H9 (cell line): ENCODE measurements around the gene TLR5. TPM values are rescaled to one million over a fixed set of nuclear protein-coding genes. Genes with fewer than 3 reads are reported as not detected.

Experiments used
- DNase-seq: peaks from one replicate; pipeline ENCODE4 v3.0.0-alpha.2; 2017
- H2AFZ ChIP-seq: one replicate; pipeline ENCODE4 v1.6.1; 2013; ENCODE audit warnings: mild to moderate bottlenecking, low read length, control low read depth, moderate library complexity
- H2AK5ac ChIP-seq: 2 replicates; pipeline ENCODE4 v1.6.1; 2013; ENCODE audit warnings: low read length, control low read depth, mixed read lengths; ENCODE audit not compliant: insufficient read length
- H2BK120ac ChIP-seq: one replicate; pipeline ENCODE4 v1.6.1; 2013; ENCODE audit warnings: low read depth, mild to moderate bottlenecking, low read length, control low read depth, inconsistent platforms; ENCODE audit not compliant: poor library complexity, severe bottlenecking
- H2BK12ac ChIP-seq: 2 replicates; pipeline ENCODE4 v1.6.1; 2013; ENCODE audit warnings: low read length, control low read depth, mixed read lengths, low read depth; ENCODE audit not compliant: insufficient read length
- H2BK15ac ChIP-seq: 2 replicates; pipeline ENCODE4 v1.6.1; 2013; ENCODE audit warnings: low read depth, low read length, control low read depth
- H2BK20ac ChIP-seq: one replicate; pipeline ENCODE4 v1.6.1; 2013; ENCODE audit warnings: low read depth, mild to moderate bottlenecking, low read length, control low read depth, inconsistent platforms; ENCODE audit not compliant: poor library complexity, severe bottlenecking
- H2BK5ac ChIP-seq: 2 replicates; pipeline ENCODE4 v1.6.1; 2013; ENCODE audit warnings: low read length, control low read depth, mixed read lengths; ENCODE audit not compliant: insufficient read length
- H3K14ac ChIP-seq: 2 replicates; pipeline ENCODE4 v1.6.1; 2013; ENCODE audit warnings: low read length, control low read depth; ENCODE audit not compliant: insufficient read depth
- H3K18ac ChIP-seq: 2 replicates; pipeline ENCODE4 v1.6.1; 2013; ENCODE audit warnings: low read depth, mild to moderate bottlenecking, mixed read lengths, low read length, control low read depth; ENCODE audit not compliant: insufficient read length
- H3K23ac ChIP-seq: 2 replicates; pipeline ENCODE4 v1.6.1; 2013; ENCODE audit warnings: low read length, control low read depth, mixed read lengths, low read depth; ENCODE audit not compliant: insufficient read length
- H3K23me2 ChIP-seq: 2 replicates; pipeline ENCODE4 v1.6.1; 2013; ENCODE audit warnings: low read depth, mild to moderate bottlenecking, mixed read lengths, low read length, control low read depth; ENCODE audit not compliant: insufficient read length, poor library complexity, severe bottlenecking
- H3K27ac ChIP-seq: 2 replicates; pipeline ENCODE4 v1.5.1; 2013; ENCODE audit warnings: low read length, control low read depth, mixed read lengths, low read depth; ENCODE audit not compliant: insufficient read length
- H3K27me3 ChIP-seq: 2 replicates; pipeline ENCODE4 v1.6.1; 2013; ENCODE audit warnings: low read length, control low read depth, inconsistent platforms; ENCODE audit not compliant: insufficient read depth
- H3K4ac ChIP-seq: 2 replicates; pipeline ENCODE4 v1.6.1; 2013; ENCODE audit warnings: low read depth, mild to moderate bottlenecking, control low read depth, inconsistent platforms, low read length, moderate library complexity
- H3K4me1 ChIP-seq: 2 replicates; pipeline ENCODE4 v1.6.1; 2013; ENCODE audit warnings: low read length, control low read depth, inconsistent platforms; ENCODE audit not compliant: insufficient read depth
- H3K4me2 ChIP-seq: 2 replicates; pipeline ENCODE4 v1.6.1; 2013; ENCODE audit warnings: low read length, control low read depth, mixed read lengths; ENCODE audit not compliant: insufficient read length, insufficient read depth
- H3K56ac ChIP-seq: 2 replicates; pipeline ENCODE4 v1.6.1; 2013; ENCODE audit warnings: low read depth, mild to moderate bottlenecking, mixed read lengths, low read length, control low read depth; ENCODE audit not compliant: insufficient read length
- H3K79me1 ChIP-seq: 2 replicates; pipeline ENCODE4 v1.6.1; 2013; ENCODE audit warnings: low read depth, mild to moderate bottlenecking, moderate library complexity, low read length, control low read depth, inconsistent platforms; ENCODE audit not compliant: insufficient read depth, poor library complexity, severe bottlenecking
- H3K79me2 ChIP-seq: 2 replicates; pipeline ENCODE4 v1.6.1; 2013; ENCODE audit warnings: low read length, control low read depth, inconsistent platforms; ENCODE audit not compliant: insufficient read depth
- H3K9ac ChIP-seq: 2 replicates; pipeline ENCODE4 v1.6.1; 2013; ENCODE audit warnings: low read length, control low read depth, mixed read lengths; ENCODE audit not compliant: insufficient read length; ENCODE audit errors: extremely low read depth
- H3K9me3 ChIP-seq: one replicate; pipeline ENCODE4 v1.6.1; 2013; ENCODE audit warnings: low read depth, low read length, inconsistent platforms; ENCODE audit not compliant: control insufficient read depth
- H3T11ph ChIP-seq: one replicate; pipeline ENCODE4 v1.6.1; 2013; ENCODE audit warnings: mild to moderate bottlenecking, low read length, control low read depth, inconsistent platforms
- H4K20me1 ChIP-seq: one replicate; pipeline ENCODE4 v1.6.1; 2013; ENCODE audit not compliant: control insufficient read depth, insufficient read length, insufficient read depth
- H4K5ac ChIP-seq: 2 replicates; pipeline ENCODE4 v1.6.1; 2013; ENCODE audit warnings: low read depth, mild to moderate bottlenecking, mixed read lengths, low read length, control low read depth; ENCODE audit not compliant: insufficient read length
- H4K8ac ChIP-seq: replicated peaks from 2 replicates; pipeline ENCODE4 v1.6.1; 2013; ENCODE audit warnings: low read length, control low read depth, mixed read lengths, low read depth; ENCODE audit not compliant: insufficient read length
- H4K91ac ChIP-seq: 2 replicates; pipeline ENCODE4 v1.6.1; 2013; ENCODE audit warnings: low read depth, mild to moderate bottlenecking, moderate library complexity, mixed read lengths, low read length, control low read depth; ENCODE audit not compliant: insufficient read length
- H3K27ac Mint-ChIP-seq, 3 experiments: 2 replicates in 2 of 3; 3 replicates in 1 of 3; pipeline ENCODE4 v1.8.0; 2020 to 2021; ENCODE audit warnings: mixed read lengths in 3 of 3, mild to moderate bottlenecking in 1 of 3, moderate library complexity in 1 of 3
- H3K27me3 Mint-ChIP-seq: 2 replicates; pipeline ENCODE4 v1.8.0; 2021; ENCODE audit warnings: low read depth, mild to moderate bottlenecking, moderate library complexity, mixed read lengths
- H3K36me3 Mint-ChIP-seq, 3 experiments: 2 replicates in 2 of 3; 3 replicates in 1 of 3; pipeline ENCODE4 v1.8.0; 2020 to 2021; ENCODE audit warnings: low read depth in 3 of 3, mixed read lengths in 3 of 3; ENCODE audit not compliant: insufficient read depth in 1 of 3
- H3K4me1 Mint-ChIP-seq, 2 experiments: 2 replicates each; pipeline ENCODE4 v1.8.0; 2020; ENCODE audit warnings: mixed read lengths in 2 of 2
- H3K4me3 Mint-ChIP-seq, 2 experiments: 2 replicates in 1 of 2; 3 replicates in 1 of 2; pipeline ENCODE4 v1.8.0; 2020 to 2021; ENCODE audit warnings: mild to moderate bottlenecking in 2 of 2, mixed read lengths in 2 of 2, moderate library complexity in 1 of 2
- H3K9me3 Mint-ChIP-seq, 2 experiments: 2 replicates in 1 of 2; 3 replicates in 1 of 2; pipeline ENCODE4 v1.8.0; 2020; ENCODE audit warnings: mild to moderate bottlenecking in 2 of 2, mixed read lengths in 2 of 2, moderate library complexity in 1 of 2
- WGBS: extraction: QIAGEN DNeasy Blood & Tissue Kit; methylation state at CpG from one replicate; pipeline ENCODE4 v1.1.7; 2013; ENCODE audit warnings: missing lambda C conversion rate, low lambda C conversion rate, mixed read lengths; ENCODE audit not compliant: insufficient read length; ENCODE audit errors: extremely low coverage; 5-methylcytosine and 5-hydroxymethylcytosine counted together
- total RNA-seq: library from RNA; stranded (reverse); gene quantifications from 2 replicates; pipeline ENCODE4 v1.2.1, GENCODE V29; 2021
- TF ChIP-seq, protein P1 (sequence below): fragments of 200-600 bp; sonication (generic); conservative IDR thresholded peaks from 3 replicates; pipeline ENCODE4 v1.8.0; 2021; ENCODE audit warnings: antibody characterized with exemption, mild to moderate bottlenecking

The TLR5 gene
- total RNA-seq, 1 experiment from 2014 or later: not detected

DNA sequence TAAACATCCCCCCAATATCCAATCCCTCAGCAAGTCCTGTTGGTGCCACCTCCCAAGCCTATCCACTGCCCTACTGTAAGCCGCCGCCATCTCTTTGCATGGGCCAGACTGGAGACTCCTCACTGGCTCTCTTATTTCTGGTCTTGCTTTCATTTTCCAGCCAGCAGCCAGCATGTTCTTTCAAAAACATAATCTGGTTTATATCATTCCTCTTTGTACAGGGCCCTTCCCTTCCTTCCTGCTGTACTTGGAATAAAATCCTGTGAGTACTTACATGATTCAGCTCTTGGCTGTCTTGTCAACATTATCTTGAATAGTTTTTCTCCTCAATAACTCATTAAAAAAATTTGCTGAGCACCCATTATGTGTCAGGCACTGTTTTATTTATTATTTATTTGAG lies 28.2 kb downstream of the TLR5 start:
- Histone ChIP-seq H3K79me1 (no peaks in the 10 kb centered on the region), H3K4ac (no peak overlapping the region), H3K9ac (no peak overlapping the region), H2AFZ (no peak overlapping the region), H3K27ac (no peak overlapping the region), H3K9me3 (no peaks in the 10 kb centered on the region), H4K20me1 (no peaks in the 10 kb centered on the region), H3K4me1 (no peaks in the 10 kb centered on the region; the same call in 1 of the 2 replicates), H3K79me2 (no peaks in the 10 kb centered on the region), H2BK15ac (no peak overlapping the region), H2BK20ac (no peak overlapping the region), H3K4me2 (no peak overlapping the region), H4K91ac (no peak overlapping the region), H4K8ac (no peak overlapping the region), H3K14ac (no peak overlapping the region), H2BK120ac (no peak overlapping the region), H3K23me2 (no peaks in the 10 kb centered on the region), H3T11ph (no peak overlapping the region), H3K23ac (no peak overlapping the region), H3K18ac (no peak overlapping the region), H2BK12ac (no peak overlapping the region), H4K5ac (no peak overlapping the region), H2BK5ac (no peak overlapping the region), H3K56ac (no peak overlapping the region), H2AK5ac (no peak overlapping the region), H3K27me3 (no peaks in the 10 kb centered on the region)
- TF ChIP-seq, protein P1, sequence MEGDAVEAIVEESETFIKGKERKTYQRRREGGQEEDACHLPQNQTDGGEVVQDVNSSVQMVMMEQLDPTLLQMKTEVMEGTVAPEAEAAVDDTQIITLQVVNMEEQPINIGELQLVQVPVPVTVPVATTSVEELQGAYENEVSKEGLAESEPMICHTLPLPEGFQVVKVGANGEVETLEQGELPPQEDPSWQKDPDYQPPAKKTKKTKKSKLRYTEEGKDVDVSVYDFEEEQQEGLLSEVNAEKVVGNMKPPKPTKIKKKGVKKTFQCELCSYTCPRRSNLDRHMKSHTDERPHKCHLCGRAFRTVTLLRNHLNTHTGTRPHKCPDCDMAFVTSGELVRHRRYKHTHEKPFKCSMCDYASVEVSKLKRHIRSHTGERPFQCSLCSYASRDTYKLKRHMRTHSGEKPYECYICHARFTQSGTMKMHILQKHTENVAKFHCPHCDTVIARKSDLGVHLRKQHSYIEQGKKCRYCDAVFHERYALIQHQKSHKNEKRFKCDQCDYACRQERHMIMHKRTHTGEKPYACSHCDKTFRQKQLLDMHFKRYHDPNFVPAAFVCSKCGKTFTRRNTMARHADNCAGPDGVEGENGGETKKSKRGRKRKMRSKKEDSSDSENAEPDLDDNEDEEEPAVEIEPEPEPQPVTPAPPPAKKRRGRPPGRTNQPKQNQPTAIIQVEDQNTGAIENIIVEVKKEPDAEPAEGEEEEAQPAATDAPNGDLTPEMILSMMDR: no peak
- Mint-ChIP-seq H3K27ac (no peak overlapping the region), H3K4me1 (peaks cover 8 to 9% of the 10 kb centered on the region in 2 experiments), H3K4me3 (no peak overlapping the region), H3K27me3 (0 out of 2 replicates have a peak, but pooled peaks cover 2% of the 10 kb centered on the region), H3K9me3 (no peaks in the 10 kb centered on the region; a peak in 1 of 5 replicates), H3K36me3 (no peaks in the 10 kb centered on the region)
- no peak for DNase-seq
- no CpG with 5 or more reads among the region's 2 CpGs for WGBS
